ENCODE data around the gene MORN1.

- no peak for TF ChIP-seq RAD21 (IDR thresholded peaks at IDR 0.05; ENCODE audit: low read depth)
- no peak for TF ChIP-seq EGR1 (IDR thresholded peaks at IDR 0.05)
- no peak for TF ChIP-seq MAX (IDR thresholded peaks at IDR 0.05)
- TF ChIP-seq CREB1 (IDR thresholded peaks at IDR 0.05; ENCODE audit: low read depth), result no peak
- TF ChIP-seq REST (IDR thresholded peaks at IDR 0.05; ENCODE audit: low read depth), result no peak
- no peak for TF ChIP-seq CEBPB (IDR thresholded peaks at IDR 0.05)
Observed at GRCh38 chr1:2310332-2311183, 80.8 kb downstream of the MORN1 start.
